HEK293 (cell line): Measurements from ENCODE around the gene CEBPA.

Source experiments
- CTCF ChIA-PET: fragments of 350-600 bp; formaldehyde crosslinking; extraction: SDS; loops from one replicate; lab custom pipeline; 2021; ENCODE audit warnings: antibody characterized with exemption; lab: Yijun Ruan, JAX
- POLR2A ChIA-PET: fragments of 300-600 bp; formaldehyde crosslinking; extraction: SDS; loops from one replicate; lab custom pipeline; 2020; ENCODE audit warnings: antibody characterized with exemption, inconsistent platforms; lab: Yijun Ruan, JAX
- H3K27ac ChIP-seq: fragments of 200-500 bp; sonication (Bioruptor generic); 2 replicates; pipeline ENCODE4 v1.5.1; 2014; ENCODE audit warnings: low read depth, low read length, control low read depth, inconsistent platforms; ENCODE audit errors: extremely low read depth
- H3K36me3 ChIP-seq, 2 experiments: fragments of 200-500 bp in 1 of 2; sonication (Bioruptor generic) in 1 of 2; 1 replicate in 1 of 2; 2 replicates in 1 of 2; pipeline ENCODE4 v1.5.1; 2014 to 2017; ENCODE audit warnings: inconsistent platforms in 2 of 2, low read length in 2 of 2; ENCODE audit not compliant: control insufficient read depth in 2 of 2, insufficient read depth in 1 of 2
- H3K4me1 ChIP-seq: fragments of 200-500 bp; sonication (Bioruptor generic); 2 replicates; pipeline ENCODE4 v1.5.1; 2014; ENCODE audit warnings: mild to moderate bottlenecking, low read length, inconsistent platforms; ENCODE audit not compliant: control insufficient read depth, insufficient read depth
- H3K4me3 ChIP-seq: 2 replicates; pipeline ENCODE4 v1.5.1; 2011; ENCODE audit warnings: low read depth, mild to moderate bottlenecking, control low read depth, low read length, moderate library complexity
- H3K9me3 ChIP-seq: fragments of 200-500 bp; sonication (Bioruptor generic); 2 replicates; pipeline ENCODE4 v1.5.1; 2014; ENCODE audit warnings: low read depth, low read length, inconsistent platforms; ENCODE audit not compliant: control insufficient read depth, insufficient read depth
- FEZF1 ChIP-seq: fragments of 450-650 bp; formaldehyde crosslinking; IDR thresholded peaks from 2 replicates; pipeline ENCODE4 v1.5.1; 2016; ENCODE audit warnings: missing biosample characterization, missing genetic modification characterization
- HIC1 ChIP-seq: fragments of 450-650 bp; formaldehyde crosslinking; IDR thresholded peaks from 2 replicates; pipeline ENCODE4 v1.5.1; 2016; ENCODE audit warnings: missing biosample characterization, missing genetic modification characterization
- KLF16 ChIP-seq: fragments of 450-650 bp; formaldehyde crosslinking; IDR thresholded peaks from 2 replicates; pipeline ENCODE4 v1.5.1; 2017; ENCODE audit warnings: missing biosample characterization, missing genetic modification characterization
- OSR2 ChIP-seq: fragments of 450-650 bp; formaldehyde crosslinking; IDR thresholded peaks from 2 replicates; pipeline ENCODE4 v1.5.1; 2016; ENCODE audit warnings: missing biosample characterization, missing genetic modification characterization
- PRDM10 ChIP-seq: fragments of 450-650 bp; formaldehyde crosslinking; IDR thresholded peaks from 2 replicates; pipeline ENCODE4 v1.5.1; 2016; ENCODE audit warnings: missing biosample characterization, missing genetic modification characterization
- SP2 ChIP-seq: fragments of 450-650 bp; formaldehyde crosslinking; IDR thresholded peaks from 2 replicates; pipeline ENCODE4 v1.5.1; 2016; ENCODE audit warnings: missing biosample characterization, missing genetic modification characterization
- YY1 ChIP-seq: fragments of 450-650 bp; formaldehyde crosslinking; IDR thresholded peaks from 2 replicates; pipeline ENCODE4 v1.5.1; 2018; ENCODE audit warnings: missing biosample characterization, missing genetic modification characterization
- ZBTB11 ChIP-seq: fragments of 450-650 bp; formaldehyde crosslinking; conservative IDR thresholded peaks from 2 replicates; pipeline ENCODE4 v1.5.1; 2016; ENCODE audit warnings: low read depth, missing biosample characterization, missing genetic modification characterization
- ZBTB48 ChIP-seq: fragments of 450-650 bp; formaldehyde crosslinking; IDR thresholded peaks from 2 replicates; pipeline ENCODE4 v1.5.1; 2016; ENCODE audit warnings: missing biosample characterization, missing genetic modification characterization
- ZBTB49 ChIP-seq: fragments of 450-650 bp; formaldehyde crosslinking; IDR thresholded peaks from 2 replicates; pipeline ENCODE4 v1.5.1; 2016; ENCODE audit warnings: missing biosample characterization, missing genetic modification characterization, low read depth
- ZFHX2 ChIP-seq: fragments of 450-650 bp; formaldehyde crosslinking; conservative IDR thresholded peaks from 2 replicates; pipeline ENCODE4 v1.5.1; 2016; ENCODE audit warnings: missing biosample characterization, missing genetic modification characterization
- ZIC2 ChIP-seq: fragments of 450-650 bp; formaldehyde crosslinking; IDR thresholded peaks from 2 replicates; pipeline ENCODE4 v1.5.1; 2016; ENCODE audit warnings: missing biosample characterization, missing genetic modification characterization
- ZNF121 ChIP-seq: fragments of 450-650 bp; formaldehyde crosslinking; IDR thresholded peaks from 2 replicates; pipeline ENCODE4 v1.5.1; 2016; ENCODE audit warnings: missing biosample characterization, missing genetic modification characterization
- ZNF132 ChIP-seq: fragments of 450-650 bp; formaldehyde crosslinking; IDR thresholded peaks from 2 replicates; pipeline ENCODE4 v1.5.1; 2017; ENCODE audit warnings: missing biosample characterization, missing genetic modification characterization, borderline replicate concordance
- ZNF19 ChIP-seq: fragments of 450-650 bp; formaldehyde crosslinking; IDR thresholded peaks from 2 replicates; pipeline ENCODE4; 2016; ENCODE audit warnings: missing biosample characterization, missing genetic modification characterization, low read depth
- ZSCAN4 ChIP-seq: fragments of 450-650 bp; formaldehyde crosslinking; IDR thresholded peaks from 2 replicates; pipeline ENCODE4 v1.5.1; 2017; ENCODE audit warnings: missing biosample characterization, missing genetic modification characterization

CEBPA gene

GRCh38 chr19:33270769-33271168 is 31.6 kb downstream of the CEBPA start:
- ChIA-PET POLR2A (no interaction called here), CTCF (interaction anchor here (0.6 to 2.4 kb wide), 5 partner anchors 10 to 136 kb away, joined by 3 to 9 read pairs (median 6); no protein-coding TSS in a partner anchor)
- no peaks in the 10 kb centered on the region for H3K9me3 ChIP-seq
- TF ChIP-seq ZFHX2 (tag by site-specific recombination) (no peak), ZNF132 (tag by site-specific recombination) (no peak), ZNF121 (tag by site-specific recombination) (peak; percentile 95), OSR2 (no peak), ZBTB11 (tag by site-specific recombination) (no peak)
- peaks cover 10% of the 10 kb centered on the region for H3K4me1 ChIP-seq
- no peak overlapping the region for H3K4me3 ChIP-seq
- no peak overlapping the region for H3K27ac ChIP-seq
- H3K36me3 ChIP-seq, result no peaks in the 10 kb centered on the region; a peak in 1 of 3 replicates

- CTCF ChIA-PET, result interaction anchor here (0.6 to 2.0 kb wide), 3 partner anchors 23 to 137 kb away, joined by 3 to 6 read pairs (median 3); no protein-coding TSS in a partner anchor
- H3K4me1 ChIP-seq, result peaks cover 5% of the 10 kb centered on the region
- no peak overlapping the region for H3K4me3 ChIP-seq
- H3K27ac ChIP-seq, result no peak overlapping the region
- no peak for TF ChIP-seq PRDM10
- peak; percentile 42; the same call in 1 of the 2 replicates for TF ChIP-seq ZBTB48 (tag by site-specific recombination)
- TF ChIP-seq ZNF19 (tag by site-specific recombination), result no peak
- TF ChIP-seq FEZF1 (tag by site-specific recombination), result no peak
- 0 out of 2 replicates have a peak, but pooled peaks have one; percentile 26 for TF ChIP-seq HIC1
- TF ChIP-seq SP2 (tag by site-specific recombination), result no peak
- no peak for TF ChIP-seq ZBTB49 (tag by site-specific recombination)
- TF ChIP-seq YY1 (tag by site-specific recombination), result no peak
- no peak for TF ChIP-seq ZIC2 (tag by site-specific recombination)
- TF ChIP-seq KLF16 (tag by site-specific recombination), result no peak
- peak; percentile 66; the same call in 1 of the 2 replicates for TF ChIP-seq ZSCAN4 (tag by site-specific recombination)
- no peaks in the 10 kb centered on the region for H3K9me3 ChIP-seq
- H3K36me3 ChIP-seq, result no peaks in the 10 kb centered on the region; a peak in 1 of 3 replicates
- POLR2A ChIA-PET, result interaction anchor here (1.3 to 1.4 kb wide), 2 partner anchors 9 to 104 kb away, joined by 3 to 4 read pairs; partner anchors contain the start of gene CEBPG
Measured at GRCh38 chr19:33269016-33269415, 33.3 kb downstream of the CEBPA start.
